HL-60 (cell line): Measurements from ENCODE around the gene TUBGCP2.
A peak's percentile ranks its signal among the peaks of the same experiment; 100 is the strongest.

Experiments used
- CTCF ChIP-seq: IDR thresholded peaks from one replicate; pipeline ENCODE4 v1.5.1; 2011; ENCODE audit warnings: low read length, control low read depth, inconsistent platforms; ENCODE audit not compliant: insufficient read depth
- GABPA ChIP-seq: IDR thresholded peaks from 2 replicates; pipeline ENCODE4 v1.6.1; 2012; ENCODE audit warnings: low read depth
- POLR2AphosphoS5 ChIP-seq: IDR thresholded peaks from 2 replicates; pipeline ENCODE4 v1.6.1; 2012; ENCODE audit warnings: low read depth
- REST ChIP-seq: IDR thresholded peaks from 2 replicates; pipeline ENCODE4 v1.6.1; 2012; ENCODE audit warnings: low read depth; ENCODE audit not compliant: insufficient replicate concordance
- SPI1 ChIP-seq: IDR thresholded peaks from 2 replicates; pipeline ENCODE4 v1.6.1; 2012; ENCODE audit warnings: low read depth, mild to moderate bottlenecking, borderline replicate concordance

- TF ChIP-seq CTCF (no peak), POLR2AphosphoS5 (peak; percentile 31; the same call in 1 of the 2 replicates), REST (no peak), SPI1 (no peak; the same call in 1 of the 2 replicates), GABPA (peak; percentile 84)
Observed at GRCh38 chr10:133309720-133310398, 1.2 kb upstream of the TUBGCP2 start.
